Esophagus muscularis mucosa (tissue), 4 donors: ENCODE data around the gene GSC2. TPM values are rescaled to one million over a fixed set of nuclear protein-coding genes. Genes with fewer than 3 reads are reported as not detected.

ENCODE experiments used
- DNase-seq: peaks from one replicate; pipeline ENCODE4 v3.0.0-alpha.2; 2017; ENCODE audit errors: extremely low spot score
- H3K27ac ChIP-seq, 4 donors: fragments of 200-600 bp; sonication (generic); replicated peaks in 1 of 4; 1 replicate in 3 of 4; 2 replicates in 1 of 4; pipeline ENCODE4 v1.5.1; 2016 to 2019; ENCODE audit warnings: mild to moderate bottlenecking in 1 of 4
- H3K27me3 ChIP-seq, 4 donors: fragments of 200-600 bp; sonication (generic); one replicate each; pipeline versions ENCODE4 v1.5.1 to v1.6.0; 2016 to 2019
- H3K36me3 ChIP-seq, 4 donors: fragments of 200-600 bp; sonication (generic); one replicate each; pipeline ENCODE4 v1.5.1; 2016 to 2019
- H3K4me1 ChIP-seq, 4 donors: fragments of 200-600 bp; sonication (generic); one replicate each; pipeline ENCODE4 v1.5.1; 2016 to 2019
- H3K4me3 ChIP-seq, 4 donors: fragments of 200-600 bp; sonication (generic); 1 replicate in 2 of 4; 2 replicates in 2 of 4; pipeline ENCODE4 v1.5.1; 2016 to 2019; ENCODE audit warnings: mild to moderate bottlenecking in 4 of 4, moderate library complexity in 1 of 4
- H3K9me3 ChIP-seq, 4 donors: fragments of 200-600 bp; sonication (generic); 1 replicate in 3 of 4; 2 replicates in 1 of 4; pipeline ENCODE4 v1.5.1; 2016 to 2019
- EP300 ChIP-seq: sonication (generic); formaldehyde crosslinking; IDR thresholded peaks from one replicate; pipeline ENCODE4 v1.6.1; 2017; ENCODE audit warnings: antibody characterized with exemption
- POLR2A ChIP-seq: fragments of 450-650 bp; IDR thresholded peaks from one replicate; pipeline ENCODE4 v1.6.1; 2017; ENCODE audit warnings: antibody characterized with exemption, moderate library complexity, mild to moderate bottlenecking, low read depth
- POLR2AphosphoS5 ChIP-seq, 2 donors: sonication (generic); formaldehyde crosslinking; IDR thresholded peaks; one replicate each; pipeline ENCODE4 v1.6.1; 2017; ENCODE audit warnings: antibody characterized with exemption in 2 of 2
- WGBS: methylation state at CpG from one replicate; pipeline ENCODE4 v1.1.5; 2018; 5-methylcytosine and 5-hydroxymethylcytosine counted together
- intact Hi-C: fragments of 100-400 bp; cut with DNase I; formaldehyde crosslinking; loops from one replicate; pipeline ENCODE4 v1.15.1; 2023
- total RNA-seq, 4 donors: library from RNA; depleted of rRNA; stranded (reverse); fragments of >200 nt; gene quantifications; one replicate each; pipeline versions ENCODE4 v1.1.0 to v1.2.1, GENCODE V29; 2016
- TF ChIP-seq, protein P1 (sequence below), 3 experiments: fragments of 200-600 bp in 2 of 3; fragments of 450-650 bp in 1 of 3; sonication (generic) in 2 of 3; IDR thresholded peaks; one replicate each; pipeline ENCODE4 v1.5.1; 2017 to 2019; ENCODE audit warnings: antibody characterized with exemption in 3 of 3, mild to moderate bottlenecking in 2 of 3, moderate library complexity in 1 of 3

The GSC2 gene
- total RNA-seq, 4 donors from 2014 or later, result not detected

DNA sequence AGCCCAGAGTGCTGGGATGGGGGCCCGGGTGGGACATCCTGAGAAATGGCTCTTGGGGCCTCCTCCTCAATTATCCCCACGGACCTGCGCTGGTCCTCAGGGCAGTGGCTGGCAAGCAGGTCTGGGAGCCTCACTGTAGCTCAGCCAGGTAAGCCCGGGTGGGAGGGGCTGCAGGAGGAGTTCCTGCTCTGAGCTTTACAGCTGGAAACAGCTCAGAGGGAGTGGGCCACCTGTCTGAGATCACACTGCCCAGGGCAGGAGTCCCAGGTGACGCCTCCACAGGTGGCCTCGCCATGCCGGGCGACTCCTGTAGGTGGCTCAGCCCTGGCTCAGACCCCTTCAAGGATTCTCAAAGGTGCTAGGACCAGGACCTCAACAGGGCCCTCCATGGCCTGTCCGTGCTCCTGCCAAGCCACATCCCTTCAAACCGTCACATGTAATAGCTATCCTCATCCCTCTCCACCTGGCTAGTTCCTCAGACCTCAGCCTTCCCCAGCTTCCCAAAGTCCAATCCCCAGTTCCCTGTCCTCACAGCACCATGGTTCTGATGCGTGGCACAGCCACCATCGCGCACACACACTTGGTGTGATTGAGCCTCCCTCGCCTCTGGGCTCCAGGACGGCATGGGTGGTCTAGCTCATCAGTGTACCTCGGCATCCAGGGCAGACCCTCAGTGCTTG is 22.6 kb downstream of the GSC2 start:
- H3K9me3 ChIP-seq, result no peaks in the 10 kb centered on the region
- 92% methylated on average over 13 of the region's 16 CpGs for WGBS
- H3K4me3 ChIP-seq, result no peak overlapping the region
- peaks cover 0 to 13% (median 11%) of the 10 kb centered on the region in 4 donors for H3K36me3 ChIP-seq
- peaks cover 5 to 8% (median 7%) of the 10 kb centered on the region in 4 donors for H3K4me1 ChIP-seq
- no peaks in the 10 kb centered on the region for H3K27me3 ChIP-seq
- TF ChIP-seq, protein P1, sequence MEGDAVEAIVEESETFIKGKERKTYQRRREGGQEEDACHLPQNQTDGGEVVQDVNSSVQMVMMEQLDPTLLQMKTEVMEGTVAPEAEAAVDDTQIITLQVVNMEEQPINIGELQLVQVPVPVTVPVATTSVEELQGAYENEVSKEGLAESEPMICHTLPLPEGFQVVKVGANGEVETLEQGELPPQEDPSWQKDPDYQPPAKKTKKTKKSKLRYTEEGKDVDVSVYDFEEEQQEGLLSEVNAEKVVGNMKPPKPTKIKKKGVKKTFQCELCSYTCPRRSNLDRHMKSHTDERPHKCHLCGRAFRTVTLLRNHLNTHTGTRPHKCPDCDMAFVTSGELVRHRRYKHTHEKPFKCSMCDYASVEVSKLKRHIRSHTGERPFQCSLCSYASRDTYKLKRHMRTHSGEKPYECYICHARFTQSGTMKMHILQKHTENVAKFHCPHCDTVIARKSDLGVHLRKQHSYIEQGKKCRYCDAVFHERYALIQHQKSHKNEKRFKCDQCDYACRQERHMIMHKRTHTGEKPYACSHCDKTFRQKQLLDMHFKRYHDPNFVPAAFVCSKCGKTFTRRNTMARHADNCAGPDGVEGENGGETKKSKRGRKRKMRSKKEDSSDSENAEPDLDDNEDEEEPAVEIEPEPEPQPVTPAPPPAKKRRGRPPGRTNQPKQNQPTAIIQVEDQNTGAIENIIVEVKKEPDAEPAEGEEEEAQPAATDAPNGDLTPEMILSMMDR (IDR thresholded peaks at IDR 0.05), result no peak
- TF ChIP-seq POLR2A (no peak), EP300 (no peak), POLR2AphosphoS5 (IDR thresholded peaks at IDR 0.05) (no peak)
- no peak overlapping the region for H3K27ac ChIP-seq
- intact Hi-C loops, result no loop called here
- no peak for DNase-seq

DNA sequence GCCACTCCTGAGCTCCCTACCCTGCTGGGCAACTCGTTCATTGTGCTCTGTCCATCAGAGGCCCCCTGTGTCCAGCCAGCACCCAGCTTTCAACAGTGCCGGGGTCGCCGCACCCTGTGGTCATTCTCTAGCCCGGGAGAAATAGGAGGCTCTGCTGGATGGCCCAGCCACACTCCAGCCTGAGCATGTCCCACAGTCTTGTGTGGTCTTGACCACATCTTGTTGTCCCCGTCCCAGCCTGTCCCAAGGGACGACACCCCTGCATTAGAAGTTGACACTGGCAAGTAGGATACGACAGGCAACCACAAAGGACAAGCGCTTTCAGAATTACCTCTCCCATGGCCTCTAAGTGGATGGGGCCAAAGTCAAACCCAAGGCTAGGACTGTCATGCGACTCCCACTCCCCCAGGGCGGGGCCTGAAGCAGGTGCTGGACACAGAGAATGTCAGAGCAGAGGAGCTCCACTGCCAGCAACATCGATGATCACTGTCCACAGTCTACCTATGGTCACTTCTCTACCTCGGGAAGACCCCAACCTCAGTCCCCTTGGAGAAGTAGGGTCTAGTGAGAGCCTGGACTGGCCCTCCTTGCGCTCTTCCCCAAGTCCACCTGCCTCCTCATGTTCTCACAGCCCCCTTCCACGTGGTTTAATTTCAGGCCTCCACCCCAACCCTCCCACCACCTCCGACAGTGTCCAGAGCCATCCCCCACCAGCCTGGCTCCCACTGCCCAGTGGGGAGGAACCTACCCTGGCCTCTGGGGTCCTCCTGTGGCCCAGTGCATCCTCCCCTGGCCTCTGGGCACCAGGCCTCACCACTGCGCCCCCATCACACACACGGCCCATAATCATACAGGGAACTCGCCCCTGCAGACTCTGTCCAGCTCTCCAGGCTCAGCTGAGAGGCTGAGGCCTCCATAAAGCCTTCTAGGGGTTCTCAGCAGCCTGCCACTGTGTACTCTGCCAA is 23.5 kb downstream of the GSC2 start:
- 89% methylated on average over 19 of the region's 19 CpGs for WGBS
- peaks cover 5 to 10% (median 7%) of the 10 kb centered on the region in 4 donors for H3K4me1 ChIP-seq
- no peak for DNase-seq
- H3K27me3 ChIP-seq, result no peaks in the 10 kb centered on the region
- H3K4me3 ChIP-seq, result no peak overlapping the region
- TF ChIP-seq POLR2AphosphoS5 (IDR thresholded peaks at IDR 0.05), result no peak
- no peak for TF ChIP-seq EP300
- TF ChIP-seq, protein P1 (IDR thresholded peaks at IDR 0.05), result no peak
- TF ChIP-seq POLR2A, result no peak
- intact Hi-C loops, result no loop called here
- H3K27ac ChIP-seq, result no peak overlapping the region
- H3K9me3 ChIP-seq, result no peaks in the 10 kb centered on the region
- peaks cover 0 to 4% (median 2%) of the 10 kb centered on the region in 4 donors for H3K36me3 ChIP-seq

GRCh38 chr22:19125474-19126308 is 24.4 kb downstream of the GSC2 start:
- 78% methylated on average over 21 of the region's 21 CpGs for WGBS
- H3K4me3 ChIP-seq, result no peak overlapping the region
- no peak overlapping the region for H3K27ac ChIP-seq
- no peaks in the 10 kb centered on the region for H3K36me3 ChIP-seq
- no peaks in the 10 kb centered on the region for H3K9me3 ChIP-seq
- peaks cover 13 to 19% (median 15%) of the 10 kb centered on the region in 4 donors for H3K4me1 ChIP-seq
- H3K27me3 ChIP-seq, result no peaks in the 10 kb centered on the region
- TF ChIP-seq POLR2A (no peak), EP300 (no peak), POLR2AphosphoS5 (IDR thresholded peaks at IDR 0.05) (no peak)
- TF ChIP-seq, protein P1 (IDR thresholded peaks at IDR 0.05), result no peak
- intact Hi-C loops, result no loop called here
- no peak for DNase-seq

DNA sequence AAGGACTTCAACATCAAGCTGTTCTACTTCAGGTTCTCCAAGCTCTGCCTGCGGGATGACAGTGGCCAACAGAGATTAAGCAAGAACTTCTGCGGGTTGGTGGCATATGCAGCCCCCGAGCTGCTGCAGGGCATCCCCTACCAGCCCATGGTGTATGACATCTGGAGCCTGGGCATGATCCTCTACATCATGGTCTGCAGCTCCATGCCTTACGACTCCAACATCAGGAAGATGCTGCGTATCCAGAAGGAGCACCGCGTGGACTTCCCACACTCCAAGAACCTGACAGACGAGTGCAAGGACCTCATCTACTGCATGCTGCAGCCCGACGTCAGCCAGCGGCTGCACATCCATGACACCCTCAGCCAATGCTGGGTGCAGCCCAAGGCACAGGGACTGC is 25.1 kb downstream of the GSC2 start:
- Histone ChIP-seq H3K27ac (no peak overlapping the region), H3K9me3 (no peaks in the 10 kb centered on the region), H3K36me3 (no peaks in the 10 kb centered on the region), H3K27me3 (no peaks in the 10 kb centered on the region), H3K4me3 (no peak overlapping the region), H3K4me1 (peaks cover 20 to 26% (median 22%) of the 10 kb centered on the region in 4 donors)
- 96% methylated on average over 11 of the region's 11 CpGs for WGBS
- TF ChIP-seq, protein P1 (IDR thresholded peaks at IDR 0.05), result no peak
- TF ChIP-seq POLR2AphosphoS5 (IDR thresholded peaks at IDR 0.05) (no peak), POLR2A (no peak), EP300 (no peak)
- DNase-seq, result no peak
- intact Hi-C loops, result no loop called here
